EL (cell line): Measurements from ENCODE around the gene AMZ2.

Experiments used
- DNase-seq: peaks from one replicate; pipeline ENCODE4 v3.0.0-alpha.2; 2016

AMZ2 gene

GRCh38 chr17:68293490-68294195 lies 45.8 kb downstream of the AMZ2 start:
- no peak for DNase-seq

DNA sequence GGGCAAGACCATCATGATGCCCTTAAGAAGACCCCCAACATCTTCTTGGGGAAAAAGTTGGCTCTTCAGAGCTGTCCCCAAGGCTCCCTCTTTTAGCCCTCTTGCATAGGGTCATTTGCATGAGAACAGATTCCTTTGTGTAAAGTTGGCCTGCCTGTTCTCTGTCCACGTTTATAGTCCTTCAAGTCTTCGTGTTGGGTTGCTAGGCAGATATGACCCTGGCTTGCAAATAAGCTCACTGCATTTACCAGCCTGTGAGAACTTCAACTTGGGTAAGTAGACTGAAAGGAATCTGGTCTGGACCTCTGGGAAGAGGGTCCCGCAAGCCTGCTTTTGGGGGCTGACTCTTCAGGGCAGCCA lies 46.3 kb downstream of the AMZ2 start:
- DNase-seq: no peak

DNA sequence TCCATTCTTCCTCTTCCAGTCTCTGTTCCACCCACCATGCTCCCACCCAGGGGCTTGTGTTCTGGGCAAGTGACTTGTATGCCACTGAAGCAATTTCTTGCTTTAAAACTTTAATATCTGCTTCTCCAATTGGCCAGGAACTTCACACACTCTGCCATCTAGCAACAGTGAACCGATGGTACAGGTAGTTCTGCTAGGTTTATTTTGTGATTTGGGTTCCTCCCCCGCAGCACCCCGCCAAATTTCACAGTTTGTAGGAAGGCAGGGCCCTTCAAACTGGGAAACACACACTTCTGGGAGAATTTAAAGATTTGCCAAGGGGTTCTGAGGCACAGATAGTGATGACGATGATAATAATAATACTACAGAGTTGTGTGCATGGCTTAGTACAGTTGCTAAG lies 46.8 kb downstream of the AMZ2 start:
- no peak for DNase-seq

DNA sequence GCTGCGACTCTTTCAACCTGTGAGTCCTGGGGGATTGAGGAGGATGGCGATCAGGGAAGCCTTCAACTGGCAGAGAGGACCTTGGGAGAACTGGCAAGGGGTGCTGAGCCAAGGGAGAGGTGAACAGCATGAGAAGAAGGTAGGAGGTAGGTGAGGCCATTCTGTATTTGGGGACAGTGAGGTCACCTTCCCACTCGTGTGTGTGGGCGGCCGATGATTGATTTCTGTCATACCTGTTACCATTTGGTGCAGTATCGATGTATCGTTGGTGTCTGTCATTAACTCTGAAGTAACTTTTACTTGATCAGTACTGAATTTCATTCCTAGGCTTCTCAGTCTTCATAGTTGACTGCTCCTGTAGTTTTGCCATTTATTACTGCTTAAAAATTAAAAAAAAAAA lies 47.2 kb downstream of the AMZ2 start:
- DNase-seq: no peak

- no peak for DNase-seq
These were observed 48.7 kb downstream of the AMZ2 start for GRCh38 chr17:68296217-68297191.

DNA sequence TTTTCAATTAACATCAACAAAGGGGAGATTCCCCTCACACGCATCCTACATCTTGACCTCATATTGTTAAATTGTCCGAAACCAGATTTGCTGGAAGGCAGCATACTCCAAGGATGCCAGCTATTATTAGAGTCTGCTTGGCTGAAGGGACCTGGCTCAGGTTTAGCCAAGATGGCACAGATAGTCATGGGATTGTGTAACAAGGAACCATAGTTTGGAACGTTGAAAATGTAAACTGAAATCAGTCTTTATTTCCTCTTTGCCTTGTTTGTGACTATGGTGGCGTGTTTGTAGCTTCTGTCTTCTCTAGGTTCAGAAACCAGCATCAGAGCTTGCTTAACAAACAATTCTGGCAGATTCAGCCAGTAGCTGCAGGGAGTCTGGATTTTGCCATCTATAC lies 49.4 kb downstream of the AMZ2 start:
- no peak for DNase-seq

GRCh38 chr17:68298601-68299000 lies 50.8 kb downstream of the AMZ2 start:
- DNase-seq: no peak

DNA sequence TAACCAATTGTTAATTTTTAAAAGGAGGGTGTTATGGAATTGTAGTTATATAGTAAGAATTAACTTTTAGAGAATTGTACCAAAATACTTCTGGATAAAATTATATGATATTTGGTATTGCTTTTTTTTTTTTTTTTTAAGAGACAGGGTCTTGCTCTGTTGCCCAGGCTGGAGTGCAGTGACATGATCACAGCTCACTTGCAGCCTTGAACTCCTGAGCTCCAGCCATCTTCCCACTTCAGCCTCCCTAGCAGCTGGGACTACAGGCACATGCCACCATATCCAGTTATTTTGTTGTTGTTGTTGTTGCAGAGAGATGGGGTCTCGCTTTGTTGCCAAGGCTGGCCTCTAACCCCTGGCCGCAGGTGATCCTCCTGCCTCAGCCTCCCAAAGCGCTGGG lies 52.0 kb downstream of the AMZ2 start:
- DNase-seq: no peak

GRCh38 chr17:68301438-68301959 lies 53.7 kb downstream of the AMZ2 start:
- DNase-seq: no peak

DNA sequence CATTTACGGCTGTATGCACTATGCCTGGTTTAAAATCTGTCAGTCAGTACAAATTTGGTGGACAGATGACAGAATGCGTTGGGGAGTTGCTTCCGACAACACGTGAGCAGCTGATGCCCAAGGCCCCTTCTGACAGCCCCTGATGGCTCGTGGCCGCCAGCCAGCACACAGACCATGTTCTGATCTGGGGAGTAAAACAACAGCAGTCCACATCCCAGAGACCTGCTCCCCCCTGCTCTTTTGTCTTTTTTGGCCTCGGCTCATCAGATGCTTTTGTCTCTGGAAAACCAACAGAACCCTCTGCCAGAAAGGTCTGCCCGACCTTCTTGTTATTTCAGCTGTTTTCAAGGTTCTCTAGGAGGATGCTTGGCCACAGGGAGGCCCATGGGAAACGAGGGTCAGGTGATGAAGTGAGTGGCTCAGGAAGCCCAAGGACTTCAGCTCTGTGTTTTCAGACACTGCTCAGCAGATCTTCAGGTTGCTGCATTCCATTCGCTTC lies 54.3 kb downstream of the AMZ2 start:
- DNase-seq: no peak

GRCh38 chr17:68302666-68303065 lies 54.8 kb downstream of the AMZ2 start:
- DNase-seq: no peak

DNA sequence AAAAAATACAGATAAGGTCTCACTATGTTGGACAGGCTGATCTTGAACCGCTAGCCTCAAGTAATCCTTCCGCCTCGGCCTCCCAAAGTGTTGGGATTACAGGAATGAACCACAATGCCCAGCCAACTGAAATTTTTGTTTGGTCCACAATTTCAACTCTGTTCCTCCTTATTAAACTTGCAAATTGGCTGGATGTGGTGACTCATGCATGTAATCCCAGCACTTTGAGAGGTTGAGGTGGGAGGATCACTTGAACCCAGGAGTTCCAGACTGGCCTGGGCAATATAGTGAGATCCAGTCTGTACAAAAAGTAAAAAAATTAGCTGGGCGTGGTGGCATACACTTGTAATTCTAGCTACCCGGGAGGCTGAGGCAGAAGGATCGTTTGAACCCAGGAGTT lies 56.9 kb downstream of the AMZ2 start:
- DNase-seq: no peak

DNA sequence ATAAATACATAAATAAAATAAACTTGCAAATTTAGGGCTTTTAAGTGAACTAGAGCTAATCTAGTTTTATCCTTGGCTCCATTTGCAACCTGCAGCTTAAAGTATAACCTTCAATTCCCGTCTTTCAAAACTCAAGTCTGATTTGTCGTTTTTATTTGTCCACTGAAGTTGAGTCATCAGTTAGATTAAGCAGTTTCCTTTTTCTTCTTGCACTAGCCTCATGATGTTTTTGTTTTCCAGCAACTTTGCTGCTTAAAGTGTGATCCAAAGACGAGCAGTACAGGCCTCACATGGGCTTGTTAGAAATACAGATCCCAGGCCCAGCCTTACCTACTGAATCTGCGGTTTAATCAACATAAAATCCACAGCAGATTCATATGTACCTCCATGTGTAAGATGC lies 57.3 kb downstream of the AMZ2 start:
- DNase-seq: no peak
